GM18505 (cell line): Measurements from ENCODE around the gene TMEM131L.

Experiments used
- ATAC-seq: cut with Tn5 transposase; IDR thresholded peaks from one replicate; pipeline ENCODE4 v1.9.1; 2021; ENCODE audit not compliant: unreplicated experiment
- POLR2A ChIP-seq: IDR thresholded peaks from 4 replicates; pipeline ENCODE4 v1.6.1; 2011; ENCODE audit warnings: borderline replicate concordance; ENCODE audit not compliant: insufficient read depth, insufficient read length; ENCODE audit errors: extremely low read depth

Gene TMEM131L

DNA sequence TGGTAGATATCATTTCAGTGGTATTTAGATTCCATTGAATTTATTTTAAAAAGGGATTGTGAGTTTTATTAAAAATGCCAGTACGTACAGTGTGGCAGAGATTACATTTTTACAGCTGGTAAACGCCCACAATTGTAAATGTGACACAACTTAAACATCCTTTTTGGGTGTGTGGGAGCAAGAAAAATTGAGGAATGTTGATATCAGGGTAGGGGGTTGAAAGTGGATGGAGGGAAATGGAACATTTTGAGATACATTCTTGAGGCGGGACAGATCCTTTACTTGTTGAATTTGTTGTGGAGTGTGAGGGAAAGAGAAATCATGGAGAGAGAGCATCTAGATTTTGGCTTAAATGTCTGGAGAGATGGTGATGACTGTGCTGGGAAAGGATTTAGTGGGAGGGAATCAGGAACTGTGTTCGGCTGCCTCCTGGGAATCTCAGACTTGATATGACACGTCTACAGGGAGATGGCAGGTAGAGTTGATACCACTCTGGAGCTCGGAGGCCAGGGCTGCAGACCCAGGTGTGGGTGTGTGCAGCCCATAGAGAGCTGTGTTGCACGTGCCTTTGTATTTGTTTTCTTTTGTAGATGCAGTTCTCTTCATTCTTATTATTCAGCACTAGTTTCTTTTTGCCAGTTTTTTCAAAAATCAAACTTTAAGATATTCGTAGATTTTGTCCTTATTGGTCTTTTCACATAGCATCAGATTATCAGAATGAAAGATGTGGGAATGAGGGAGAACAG is 10.8 kb downstream of the TMEM131L start:
- ATAC-seq, result no peak
- no peak for TF ChIP-seq POLR2A

DNA sequence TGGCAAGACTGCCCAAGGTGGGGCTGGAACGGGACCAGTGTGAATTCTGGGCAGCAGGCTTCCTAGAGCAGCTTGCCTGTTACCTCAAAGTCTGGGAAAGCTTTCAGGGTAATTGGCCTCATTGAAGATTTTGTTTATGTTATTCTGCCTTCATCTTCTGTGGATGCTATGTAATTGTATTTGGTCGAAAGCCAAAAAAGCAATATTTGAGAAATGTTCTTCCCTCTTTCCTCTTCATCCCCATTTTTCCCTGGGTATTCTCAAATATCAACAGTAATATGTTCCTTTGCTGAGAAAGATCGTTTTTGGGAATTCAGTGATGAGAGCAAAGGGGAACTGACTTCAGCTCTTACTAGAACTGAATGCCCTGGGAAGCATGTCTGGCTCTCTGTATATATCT is 12.9 kb downstream of the TMEM131L start:
- no peak for TF ChIP-seq POLR2A
- no peak for ATAC-seq

DNA sequence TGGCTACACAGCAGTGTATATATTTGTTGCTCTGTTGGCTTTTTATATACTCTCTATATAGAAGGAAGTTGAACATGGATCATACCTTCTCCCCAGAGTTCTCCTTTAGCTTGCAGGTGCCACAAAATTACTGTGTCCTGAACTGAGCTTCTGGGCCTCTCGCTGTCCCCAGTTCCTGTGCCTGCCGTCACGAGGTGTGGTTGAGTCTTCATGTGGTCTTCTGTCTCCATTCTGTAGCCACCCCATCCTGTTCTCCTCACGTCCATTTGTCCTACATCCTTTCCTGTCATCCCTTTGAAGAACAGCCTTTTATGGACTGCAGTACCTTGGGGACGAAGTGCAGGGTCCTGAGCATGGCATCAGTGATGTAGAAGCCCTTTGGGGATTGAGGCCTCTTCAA is 14.5 kb downstream of the TMEM131L start:
- ATAC-seq, result no peak

DNA sequence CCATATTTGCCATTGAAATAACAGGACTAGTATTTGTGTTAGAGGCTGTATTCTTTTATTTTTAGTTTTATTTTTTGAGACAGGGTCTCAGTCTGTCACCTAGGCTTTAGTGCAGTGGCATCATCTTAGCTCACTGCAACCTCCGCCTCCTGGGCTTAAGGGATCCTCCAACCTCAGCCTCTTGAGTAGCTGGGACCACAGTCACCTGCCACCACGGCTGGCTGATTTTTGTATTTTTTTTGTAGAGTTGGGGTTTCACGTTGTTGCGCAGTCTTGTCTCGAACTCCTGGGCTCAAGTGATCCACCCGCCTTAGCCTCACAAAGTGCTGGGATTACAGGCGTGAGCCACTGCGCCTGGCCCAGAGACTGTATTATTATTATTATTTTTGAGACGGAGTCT is 15.3 kb downstream of the TMEM131L start:
- ATAC-seq, result no peak
- TF ChIP-seq POLR2A, result no peak

More for the DNA sequence above, 14.5 kb downstream of the TMEM131L start:
- TF ChIP-seq POLR2A, result no peak

DNA sequence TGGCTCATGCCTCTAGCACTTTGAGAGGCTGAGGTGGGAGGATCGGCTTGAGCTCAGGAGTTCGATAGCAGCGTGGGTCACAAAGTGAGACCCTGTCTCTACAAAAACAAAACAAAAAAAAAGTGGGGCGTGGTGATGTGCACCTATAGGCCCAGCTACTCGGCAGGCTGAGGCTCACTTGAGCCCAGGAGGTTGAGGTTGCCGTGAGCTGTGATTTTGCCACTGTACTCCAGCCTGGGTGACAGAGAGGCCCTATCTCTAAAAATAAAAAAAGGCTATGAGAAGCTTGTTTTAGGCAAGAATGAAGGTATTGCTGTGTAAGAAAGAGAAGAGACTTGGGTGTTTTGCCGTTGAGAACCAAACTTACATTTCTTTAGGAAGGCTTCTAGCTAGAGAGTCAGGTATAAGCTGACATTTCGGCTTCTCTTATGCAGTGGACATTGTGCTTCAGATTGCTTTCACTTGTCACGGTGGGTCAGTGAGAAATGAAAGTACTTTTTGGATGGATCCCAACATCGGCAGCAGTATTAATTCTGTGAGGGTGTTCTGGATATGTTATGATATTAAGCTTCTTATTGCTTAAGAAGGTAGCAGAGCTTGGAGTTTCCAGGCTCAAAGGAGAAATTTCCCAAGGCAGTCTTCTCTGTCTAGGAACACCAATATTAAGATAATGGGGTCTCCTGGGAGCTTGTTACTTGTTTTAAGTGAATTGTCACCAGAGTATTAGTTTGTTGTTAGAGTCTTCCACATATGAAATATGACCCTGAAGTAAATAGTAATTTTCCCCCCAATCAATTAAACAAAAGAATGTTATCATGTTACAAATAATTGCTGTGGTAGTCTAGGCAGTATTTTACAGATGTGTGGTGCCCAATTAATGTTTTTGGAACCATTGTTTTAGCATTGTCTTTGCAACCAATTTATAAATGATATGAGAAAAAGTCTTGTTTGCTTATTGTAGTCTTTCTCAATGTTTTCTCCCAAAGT is 17.6 kb downstream of the TMEM131L start:
- TF ChIP-seq POLR2A, result peak; percentile 33
- no peak for ATAC-seq

DNA sequence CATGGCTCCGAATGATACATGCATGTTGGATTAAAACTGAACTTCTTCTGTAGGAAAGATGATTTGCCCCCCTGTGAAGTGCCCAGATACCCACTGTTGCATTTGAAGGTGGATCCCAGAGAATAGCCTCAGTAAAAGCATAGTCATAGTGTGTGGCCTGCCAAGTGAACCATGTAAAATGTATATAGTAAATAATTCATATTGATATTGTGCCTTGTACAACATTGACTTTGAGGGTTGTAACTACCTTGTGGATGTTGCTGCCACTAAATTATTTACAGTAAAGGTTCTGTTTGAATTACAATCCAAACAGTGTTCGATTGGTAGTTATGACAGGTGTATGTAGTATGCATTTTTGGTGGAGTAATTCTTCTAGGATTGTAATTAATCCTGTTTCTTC is 19.2 kb downstream of the TMEM131L start:
- no peak for ATAC-seq
- no peak for TF ChIP-seq POLR2A

DNA sequence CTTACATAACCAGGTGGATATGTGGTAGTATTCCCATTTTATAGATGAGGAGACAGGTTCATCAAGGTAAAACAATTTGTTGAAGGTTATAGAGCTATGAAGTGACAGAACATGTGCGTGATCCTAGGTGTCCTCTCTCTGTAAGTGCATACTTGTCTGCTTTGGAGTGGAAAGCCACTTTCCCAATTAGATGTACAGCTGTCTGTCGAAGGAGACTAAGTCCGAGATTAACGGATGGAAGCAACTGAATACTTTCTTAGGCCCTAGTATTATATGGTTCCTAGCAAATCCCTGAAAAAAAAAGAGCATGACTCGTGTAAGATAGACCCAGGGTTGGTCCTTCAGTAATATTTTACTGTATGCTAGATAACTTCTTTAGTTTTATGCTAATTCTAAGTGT is 19.7 kb downstream of the TMEM131L start:
- ATAC-seq, result no peak
- TF ChIP-seq POLR2A, result no peak

DNA sequence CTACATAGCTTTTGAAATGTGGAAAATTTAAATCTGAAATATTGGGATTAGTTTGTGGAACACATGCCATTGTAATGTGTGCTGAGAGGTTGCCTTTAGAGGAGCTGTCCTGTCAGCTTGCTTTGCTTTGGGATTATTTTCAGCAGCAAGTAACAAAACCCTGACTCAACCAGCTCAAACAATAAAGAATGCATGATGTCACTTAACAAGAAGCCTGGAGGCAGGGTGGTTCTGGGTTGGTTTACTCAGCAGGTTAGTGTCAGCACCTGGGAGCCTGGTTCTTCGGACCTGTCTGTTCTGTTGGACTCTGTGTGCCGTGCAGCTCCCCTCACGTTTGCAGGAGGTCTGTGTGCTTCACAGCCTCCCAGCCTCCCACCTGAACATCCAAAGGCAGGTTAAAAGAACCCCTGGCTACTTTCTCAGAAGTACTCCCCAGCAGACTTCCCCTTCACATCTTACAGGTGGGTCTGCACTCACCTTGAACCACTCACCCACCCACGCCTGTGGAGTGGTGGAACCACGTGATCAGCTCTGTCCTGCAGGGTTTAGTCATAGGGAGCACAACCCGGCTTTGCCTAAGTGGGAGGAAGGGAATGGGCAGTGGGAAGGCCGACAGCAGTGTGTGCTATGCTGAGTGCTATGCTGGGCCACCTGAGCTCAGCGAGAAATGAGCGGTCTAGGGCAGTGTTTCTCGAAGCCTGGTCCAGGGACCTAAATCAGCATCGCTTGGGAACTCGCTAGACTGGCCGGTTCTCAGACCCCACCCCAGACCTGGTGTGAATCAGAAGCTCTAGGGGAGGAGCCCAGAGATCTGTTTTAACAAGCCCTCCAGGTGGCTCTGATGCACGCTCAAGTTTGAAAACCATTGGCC is 20.4 kb downstream of the TMEM131L start:
- ATAC-seq, result no peak
- TF ChIP-seq POLR2A, result no peak

DNA sequence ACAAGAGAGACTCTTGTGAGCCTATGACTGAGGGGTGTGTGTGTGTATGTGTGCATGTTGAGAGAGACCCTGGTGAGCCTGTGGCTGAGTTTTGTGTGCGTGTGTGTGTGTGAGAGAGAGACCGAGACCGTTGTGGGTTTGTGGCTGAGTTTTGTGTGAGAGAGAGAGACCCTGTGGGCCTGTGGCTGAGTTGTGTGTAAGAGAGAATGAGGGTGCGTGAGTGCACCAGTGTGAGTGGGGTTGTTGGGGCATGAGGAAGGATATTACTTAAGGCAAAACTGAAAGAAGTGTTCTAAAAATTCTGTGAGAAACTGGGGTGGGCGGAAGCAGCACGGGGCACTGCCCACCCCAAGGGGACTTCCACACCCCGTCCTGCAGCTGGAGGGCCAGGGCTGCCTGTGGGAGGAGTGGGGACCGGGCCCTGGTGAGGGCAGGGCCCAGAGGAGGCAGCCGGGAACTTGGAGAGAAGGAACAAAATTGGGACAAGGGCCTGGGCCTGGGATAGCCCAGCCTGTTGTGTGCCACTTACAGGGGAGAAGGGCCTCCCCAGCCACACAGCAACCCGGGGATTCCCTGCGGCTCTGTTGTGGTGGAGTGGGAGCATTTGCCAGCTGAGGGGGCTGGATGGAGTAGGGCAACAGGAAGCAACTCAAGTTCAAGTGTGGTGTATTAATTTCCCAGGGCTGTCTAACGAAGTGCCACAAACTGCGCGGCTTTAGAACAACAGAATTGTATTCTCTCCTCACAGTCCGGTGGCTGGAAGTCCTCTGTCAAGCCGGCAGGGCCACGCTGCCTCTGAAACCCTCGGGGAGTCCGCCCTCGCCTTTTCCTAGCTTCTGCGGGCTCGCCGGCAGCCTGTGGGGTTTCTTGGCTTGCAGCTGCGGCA is 22.1 kb downstream of the TMEM131L start:
- peak; percentile 50 for ATAC-seq
- TF ChIP-seq POLR2A, result peak; percentile 68

DNA sequence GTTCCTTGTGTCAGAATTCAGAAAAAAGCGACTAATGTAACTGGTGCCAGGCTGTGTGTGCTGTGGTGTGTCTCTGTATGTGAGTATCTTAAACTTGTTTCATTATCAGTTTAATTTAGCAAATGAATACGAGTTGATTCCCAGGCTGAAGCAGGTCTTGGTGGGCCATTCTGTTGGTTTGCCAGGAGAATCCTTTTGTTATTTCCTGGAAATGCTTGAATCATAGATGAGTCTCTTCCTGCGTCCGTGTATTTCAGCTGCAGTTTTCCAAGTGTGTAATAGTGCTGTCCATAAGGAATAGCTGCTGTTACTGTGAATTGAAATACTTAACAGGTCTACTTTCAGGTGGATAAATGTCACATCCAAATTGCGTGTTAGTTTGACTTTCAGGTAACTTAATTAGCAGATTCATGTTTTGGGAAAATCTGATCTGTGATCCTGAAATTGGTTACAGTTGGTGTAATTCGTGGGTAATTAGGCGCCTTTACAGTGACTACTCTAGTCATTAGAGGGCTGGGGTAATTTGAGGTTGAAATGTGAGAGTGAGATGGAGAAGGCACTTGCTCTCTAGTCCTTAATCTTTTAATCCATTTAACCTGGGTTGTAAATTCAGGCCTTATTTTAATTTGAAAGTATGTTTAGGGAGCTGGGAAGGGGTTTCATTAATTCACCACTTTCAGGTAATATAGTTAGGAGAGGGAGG is 23.8 kb downstream of the TMEM131L start:
- no peak for ATAC-seq
- peak; percentile 13 for TF ChIP-seq POLR2A

DNA sequence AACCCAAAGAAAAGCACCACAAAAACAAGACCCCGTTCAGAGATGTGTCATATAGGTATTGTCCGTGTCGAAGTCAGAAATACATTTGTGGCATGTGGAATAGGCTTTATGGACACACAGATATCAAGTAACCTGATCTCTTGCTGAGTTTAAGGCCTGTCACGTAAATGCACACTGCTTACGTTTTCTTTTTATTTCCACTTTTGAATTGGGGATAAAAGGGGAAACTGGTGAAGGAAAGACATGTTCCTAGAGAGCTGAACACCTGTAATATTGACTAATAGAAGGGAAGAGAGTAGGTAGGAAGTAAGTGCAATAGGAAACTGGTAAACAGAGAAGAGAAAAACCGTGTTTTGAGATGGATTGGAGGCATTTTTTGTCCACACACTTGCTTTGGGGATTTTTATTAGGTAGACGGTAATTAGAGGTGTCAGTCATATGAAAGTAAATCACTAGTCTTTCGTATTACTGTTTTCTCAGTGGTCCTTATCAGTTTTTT is 24.9 kb downstream of the TMEM131L start:
- ATAC-seq, result no peak
- TF ChIP-seq POLR2A, result no peak
